ENCODE measurements around the gene ZBTB37.

The ZBTB37 gene

DNA sequence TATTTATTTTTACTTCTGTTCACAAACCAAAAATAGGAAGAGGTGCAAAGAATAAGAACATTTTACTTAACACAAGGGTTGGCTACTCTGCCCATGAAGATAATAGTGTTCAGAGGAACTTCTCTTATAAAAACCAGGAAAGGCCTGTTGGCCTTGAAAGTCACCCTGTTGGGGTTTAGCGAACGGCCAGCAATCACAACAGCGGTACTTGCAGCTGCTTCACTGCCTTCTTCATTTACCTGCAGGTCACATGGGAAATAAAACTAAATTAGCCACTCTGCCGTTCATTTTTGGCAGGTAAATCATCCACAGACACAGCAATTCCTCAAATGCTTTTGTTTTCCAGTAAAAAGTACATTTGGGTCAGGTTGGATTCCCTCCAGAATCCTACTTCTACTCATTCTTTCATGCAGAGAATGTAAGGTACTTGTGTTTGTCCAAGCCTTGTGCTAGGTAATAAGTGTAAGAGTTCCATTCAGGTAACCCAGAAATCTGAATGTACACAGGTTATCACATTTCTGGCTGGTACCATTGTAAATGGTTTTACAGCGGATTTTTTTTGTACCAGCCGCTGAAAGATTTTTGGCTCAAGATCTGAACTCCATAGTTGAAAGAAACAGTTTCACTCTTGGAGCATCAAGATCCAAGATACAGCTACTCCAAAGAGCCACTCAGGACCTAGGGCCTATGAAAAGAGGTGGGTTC is 35.8 kb downstream of the ZBTB37 start:
- Histone ChIP-seq H3K9ac (ENCODE audit: low read length) (no peak overlapping the region), H3K27ac (ENCODE audit: low read depth, low read length, poor library complexity, severe bottlenecking) (no peak overlapping the region), H3K9me2 (ENCODE audit: low read depth, low read length) (no peaks in the 10 kb centered on the region), H3K36me3 (ENCODE audit: insufficient read depth, low read length) (no peaks in the 10 kb centered on the region), H3F3A (ENCODE audit: insufficient read depth, low read length) (no peaks in the 10 kb centered on the region), H3K79me2 (ENCODE audit: insufficient read depth, low read length) (no peaks in the 10 kb centered on the region), H2AFZ (ENCODE audit: low read length) (no peak overlapping the region), H3K9me3 (ENCODE audit: low read length) (no peaks in the 10 kb centered on the region), H3K4me3 (ENCODE audit: low read depth, low read length, poor library complexity, severe bottlenecking) (no peak overlapping the region), H3K4me2 (ENCODE audit: low read length) (no peak overlapping the region), H3K27me3 (ENCODE audit: insufficient read depth, low read length) (no peaks in the 10 kb centered on the region), H4K20me1 (ENCODE audit: insufficient read depth, low read length) (no peaks in the 10 kb centered on the region), H3K4me1 (ENCODE audit: insufficient read depth, low read length, severe bottlenecking) (no peaks in the 10 kb centered on the region)
- no peak for TF ChIP-seq EZH2 (IDR thresholded peaks at IDR 0.05; ENCODE audit: borderline replicate concordance, low read length)
- TF ChIP-seq, protein P1, sequence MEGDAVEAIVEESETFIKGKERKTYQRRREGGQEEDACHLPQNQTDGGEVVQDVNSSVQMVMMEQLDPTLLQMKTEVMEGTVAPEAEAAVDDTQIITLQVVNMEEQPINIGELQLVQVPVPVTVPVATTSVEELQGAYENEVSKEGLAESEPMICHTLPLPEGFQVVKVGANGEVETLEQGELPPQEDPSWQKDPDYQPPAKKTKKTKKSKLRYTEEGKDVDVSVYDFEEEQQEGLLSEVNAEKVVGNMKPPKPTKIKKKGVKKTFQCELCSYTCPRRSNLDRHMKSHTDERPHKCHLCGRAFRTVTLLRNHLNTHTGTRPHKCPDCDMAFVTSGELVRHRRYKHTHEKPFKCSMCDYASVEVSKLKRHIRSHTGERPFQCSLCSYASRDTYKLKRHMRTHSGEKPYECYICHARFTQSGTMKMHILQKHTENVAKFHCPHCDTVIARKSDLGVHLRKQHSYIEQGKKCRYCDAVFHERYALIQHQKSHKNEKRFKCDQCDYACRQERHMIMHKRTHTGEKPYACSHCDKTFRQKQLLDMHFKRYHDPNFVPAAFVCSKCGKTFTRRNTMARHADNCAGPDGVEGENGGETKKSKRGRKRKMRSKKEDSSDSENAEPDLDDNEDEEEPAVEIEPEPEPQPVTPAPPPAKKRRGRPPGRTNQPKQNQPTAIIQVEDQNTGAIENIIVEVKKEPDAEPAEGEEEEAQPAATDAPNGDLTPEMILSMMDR (IDR thresholded peaks at IDR 0.05; ENCODE audit: low read length): no peak

DNA sequence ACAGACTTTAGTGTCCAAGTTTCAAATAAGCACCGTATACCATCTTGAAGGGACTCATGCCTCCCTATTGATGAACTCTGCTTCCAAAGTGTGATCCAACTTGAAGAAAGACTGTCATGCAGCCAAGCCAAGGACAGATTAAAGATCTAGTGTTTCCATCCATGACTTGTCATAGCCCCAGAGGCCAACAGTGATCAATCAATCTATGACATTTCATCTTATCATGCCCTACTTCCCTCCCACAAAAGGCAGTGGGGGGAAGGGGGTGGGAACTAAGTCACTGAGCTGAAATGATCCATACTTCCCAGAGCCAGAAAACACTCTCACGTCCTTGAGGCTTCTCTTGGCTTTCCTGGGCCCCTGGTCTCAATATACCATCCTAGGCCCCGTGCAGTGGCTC is 44.9 kb downstream of the ZBTB37 start:
- Histone ChIP-seq H3K9ac (ENCODE audit: low read length) (no peak overlapping the region), H3K4me3 (ENCODE audit: low read depth, low read length, poor library complexity, severe bottlenecking) (no peak overlapping the region), H3K27ac (ENCODE audit: low read depth, low read length, poor library complexity, severe bottlenecking) (no peak overlapping the region), H3K9me3 (ENCODE audit: low read length) (no peaks in the 10 kb centered on the region), H3K36me3 (ENCODE audit: insufficient read depth, low read length) (no peaks in the 10 kb centered on the region), H3K27me3 (ENCODE audit: insufficient read depth, low read length) (no peaks in the 10 kb centered on the region), H3K79me2 (ENCODE audit: insufficient read depth, low read length) (no peaks in the 10 kb centered on the region), H2AFZ (ENCODE audit: low read length) (no peak overlapping the region), H4K20me1 (ENCODE audit: insufficient read depth, low read length) (no peaks in the 10 kb centered on the region), H3K9me2 (ENCODE audit: low read depth, low read length) (no peaks in the 10 kb centered on the region), H3F3A (ENCODE audit: insufficient read depth, low read length) (no peaks in the 10 kb centered on the region), H3K4me2 (ENCODE audit: low read length) (no peak overlapping the region), H3K4me1 (ENCODE audit: insufficient read depth, low read length, severe bottlenecking) (no peaks in the 10 kb centered on the region)
- TF ChIP-seq, protein P1 (IDR thresholded peaks at IDR 0.05; ENCODE audit: low read length): no peak
- TF ChIP-seq EZH2 (IDR thresholded peaks at IDR 0.05; ENCODE audit: borderline replicate concordance, low read length): no peak

DNA sequence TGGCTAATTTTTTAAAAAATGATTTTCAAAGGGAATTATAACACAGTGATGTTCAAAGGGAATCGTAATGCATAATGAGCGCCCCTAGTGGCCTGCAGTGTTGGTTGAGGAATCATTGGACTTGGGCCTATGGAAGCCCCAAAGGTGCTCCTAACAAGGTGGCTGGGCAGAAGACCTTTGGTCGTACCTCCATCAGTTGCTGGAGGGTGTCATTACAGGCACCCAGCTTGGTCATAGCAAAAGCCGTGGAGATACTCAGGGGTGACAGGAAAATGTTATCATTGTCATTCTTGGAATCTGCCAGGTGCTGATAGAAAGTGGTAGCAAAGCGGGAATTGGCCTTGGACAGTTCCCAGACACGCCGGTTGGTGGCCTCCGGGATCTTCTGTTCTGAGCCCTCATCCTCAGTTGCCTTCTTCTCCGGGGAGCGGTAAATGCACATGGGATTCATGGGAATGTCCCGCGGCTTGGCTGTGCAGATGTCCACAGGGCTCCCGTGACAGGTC is 46.2 kb downstream of the ZBTB37 start:
- H3K27me3 ChIP-seq (ENCODE audit: insufficient read depth, low read length): no peaks in the 10 kb centered on the region
- H3K9me2 ChIP-seq (ENCODE audit: low read depth, low read length): no peaks in the 10 kb centered on the region
- H4K20me1 ChIP-seq (ENCODE audit: insufficient read depth, low read length): no peaks in the 10 kb centered on the region
- H3K9me3 ChIP-seq (ENCODE audit: low read length): no peaks in the 10 kb centered on the region
- no peak overlapping the region for H3K4me2 ChIP-seq (ENCODE audit: low read length)
- no peaks in the 10 kb centered on the region for H3K4me1 ChIP-seq (ENCODE audit: insufficient read depth, low read length, severe bottlenecking)
- TF ChIP-seq, protein P1 (IDR thresholded peaks at IDR 0.05; ENCODE audit: low read length): peak; percentile 84
- TF ChIP-seq EZH2 (IDR thresholded peaks at IDR 0.05; ENCODE audit: borderline replicate concordance, low read length): no peak
- H3K36me3 ChIP-seq (ENCODE audit: insufficient read depth, low read length): no peaks in the 10 kb centered on the region
- no peak overlapping the region for H2AFZ ChIP-seq (ENCODE audit: low read length)
- no peaks in the 10 kb centered on the region for H3K79me2 ChIP-seq (ENCODE audit: insufficient read depth, low read length)
- H3F3A ChIP-seq (ENCODE audit: insufficient read depth, low read length): no peaks in the 10 kb centered on the region
- H3K9ac ChIP-seq (ENCODE audit: low read length): no peak overlapping the region
- no peak overlapping the region for H3K4me3 ChIP-seq (ENCODE audit: low read depth, low read length, poor library complexity, severe bottlenecking)
- no peak overlapping the region for H3K27ac ChIP-seq (ENCODE audit: low read depth, low read length, poor library complexity, severe bottlenecking)

Measured in OCI-LY1 (cell line).